ENCODE measurements around the gene ATP2C2. TPM values are rescaled to one million over a fixed set of nuclear protein-coding genes. Genes with fewer than 3 reads are reported as not detected.

Gene ATP2C2
- total and polyA plus RNA-seq, 2 donors (not counting 1 experiment from before 2014, with no cell fraction given), result not detected

DNA sequence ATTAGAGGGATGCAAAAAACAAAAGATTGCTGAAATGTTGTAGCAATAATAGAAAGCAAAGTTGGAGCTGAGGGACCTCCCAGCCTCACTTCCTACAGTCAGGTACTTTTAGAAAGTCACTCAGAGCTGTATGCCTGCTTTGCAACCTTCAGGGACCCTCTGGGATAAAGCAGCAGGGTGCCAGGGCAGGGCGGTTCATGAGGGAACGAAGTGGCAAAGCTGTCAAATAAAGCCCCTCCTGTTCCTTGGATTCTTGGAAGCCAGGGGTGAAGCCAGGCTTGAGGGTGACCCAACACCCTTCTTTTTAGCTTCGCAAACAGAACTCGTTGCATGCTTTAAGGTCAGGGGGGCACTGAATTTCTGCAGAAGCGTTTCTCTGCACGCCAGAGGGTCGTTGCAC lies 767 bp downstream of the ATP2C2 start:
- Histone ChIP-seq H3K27me3 (replicated peaks in 1 of 4; ENCODE audit: control extremely low read depth in 1 of 4, control insufficient read depth in 3 of 4, insufficient read depth in 4 of 4, low read length in 3 of 4) (peaks cover 0 to 39% (median 2%) of the 10 kb centered on the region in 4 experiments), H3K9me3 (ENCODE audit: control extremely low read depth in 1 of 3, control insufficient read depth in 2 of 3, insufficient read depth in 1 of 3, low read length in 2 of 3) (no peaks in the 10 kb centered on the region), H3K4me2 (replicated peaks; ENCODE audit: low read depth, low read length, poor library complexity, severe bottlenecking) (no peak overlapping the region), H3K4me3 (ENCODE audit: control extremely low read depth in 1 of 5, extremely low read depth in 1 of 5, insufficient read depth in 1 of 5, low read depth in 2 of 5, low read length in 4 of 5) (no peak overlapping the region), H3K27ac (ENCODE audit: low read length in 2 of 2) (no peak overlapping the region), H3K4me1 (ENCODE audit: control insufficient read depth in 2 of 2, insufficient read depth in 2 of 2, low read length in 2 of 2) (no peaks in the 10 kb centered on the region), H3K9ac (ENCODE audit: low read length) (no peak overlapping the region), H3K36me3 (replicated peaks in 1 of 2; ENCODE audit: control extremely low read depth in 1 of 2, control insufficient read depth in 1 of 2, extremely low read depth in 1 of 2, insufficient read depth in 2 of 2, low read length in 1 of 2) (no peaks in the 10 kb centered on the region), H4K20me1 (ENCODE audit: control insufficient read depth, insufficient read depth, low read length, poor library complexity, severe bottlenecking) (no peaks in the 10 kb centered on the region), H3K79me2 (ENCODE audit: control insufficient read depth, insufficient read depth, low read length) (no peaks in the 10 kb centered on the region), H2AFZ (ENCODE audit: insufficient read depth, low read depth, low read length, poor library complexity, severe bottlenecking) (no peak overlapping the region)
- no peak overlapping the region for H3K27ac Mint-ChIP-seq
- WGBS (ENCODE audit: insufficient coverage), result 74% methylated on average over 7 of the region's 7 CpGs
- POLR2A ChIA-PET, result no interaction called here
- H3K4me1 Mint-ChIP-seq, result peaks cover 5% of the 10 kb centered on the region
- no peak overlapping the region for H3K4me3 Mint-ChIP-seq
- CTCF ChIA-PET, result no interaction called here
- intact Hi-C loops (cut with micrococcal nuclease), result no loop called here
- ATAC-seq (ENCODE audit: low read depth) (no peak), DNase-seq (no peak)
- H3K27me3 Mint-ChIP-seq, result peaks cover 49% of the 10 kb centered on the region
- no peaks in the 10 kb centered on the region for H3K9me3 Mint-ChIP-seq (ENCODE audit: insufficient read depth)
- no peak for TF ChIP-seq EZH2 (IDR thresholded peaks at IDR 0.05; ENCODE audit: borderline replicate concordance, insufficient read depth, low read depth, low read length, poor library complexity, severe bottlenecking)
- TF ChIP-seq, protein P1, sequence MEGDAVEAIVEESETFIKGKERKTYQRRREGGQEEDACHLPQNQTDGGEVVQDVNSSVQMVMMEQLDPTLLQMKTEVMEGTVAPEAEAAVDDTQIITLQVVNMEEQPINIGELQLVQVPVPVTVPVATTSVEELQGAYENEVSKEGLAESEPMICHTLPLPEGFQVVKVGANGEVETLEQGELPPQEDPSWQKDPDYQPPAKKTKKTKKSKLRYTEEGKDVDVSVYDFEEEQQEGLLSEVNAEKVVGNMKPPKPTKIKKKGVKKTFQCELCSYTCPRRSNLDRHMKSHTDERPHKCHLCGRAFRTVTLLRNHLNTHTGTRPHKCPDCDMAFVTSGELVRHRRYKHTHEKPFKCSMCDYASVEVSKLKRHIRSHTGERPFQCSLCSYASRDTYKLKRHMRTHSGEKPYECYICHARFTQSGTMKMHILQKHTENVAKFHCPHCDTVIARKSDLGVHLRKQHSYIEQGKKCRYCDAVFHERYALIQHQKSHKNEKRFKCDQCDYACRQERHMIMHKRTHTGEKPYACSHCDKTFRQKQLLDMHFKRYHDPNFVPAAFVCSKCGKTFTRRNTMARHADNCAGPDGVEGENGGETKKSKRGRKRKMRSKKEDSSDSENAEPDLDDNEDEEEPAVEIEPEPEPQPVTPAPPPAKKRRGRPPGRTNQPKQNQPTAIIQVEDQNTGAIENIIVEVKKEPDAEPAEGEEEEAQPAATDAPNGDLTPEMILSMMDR (IDR thresholded peaks at IDR 0.05), result no peak

GRCh38 chr16:84369938-84370627 lies 1.7 kb downstream of the ATP2C2 start:
- TF ChIP-seq, protein P1 (IDR thresholded peaks at IDR 0.05), result no peak
- no peak for TF ChIP-seq EZH2 (IDR thresholded peaks at IDR 0.05; ENCODE audit: borderline replicate concordance, insufficient read depth, low read depth, low read length, poor library complexity, severe bottlenecking)
- H3K27ac ChIP-seq (ENCODE audit: low read length in 2 of 2), result no peak overlapping the region
- H3K9ac ChIP-seq (ENCODE audit: low read length), result no peak overlapping the region
- WGBS (ENCODE audit: insufficient coverage), result 69% methylated on average over 6 of the region's 11 CpGs
- H3K4me3 ChIP-seq (ENCODE audit: control extremely low read depth in 1 of 5, extremely low read depth in 1 of 5, insufficient read depth in 1 of 5, low read depth in 2 of 5, low read length in 4 of 5), result no peak overlapping the region
- intact Hi-C loops (cut with micrococcal nuclease), result no loop called here
- H4K20me1 ChIP-seq (ENCODE audit: control insufficient read depth, insufficient read depth, low read length, poor library complexity, severe bottlenecking), result no peaks in the 10 kb centered on the region
- no peaks in the 10 kb centered on the region for H3K9me3 ChIP-seq (ENCODE audit: control extremely low read depth in 1 of 3, control insufficient read depth in 2 of 3, insufficient read depth in 1 of 3, low read length in 2 of 3)
- H3K27me3 Mint-ChIP-seq, result peaks cover 51% of the 10 kb centered on the region
- DNase-seq, result no peak
- H3K4me3 Mint-ChIP-seq, result no peak overlapping the region
- H3K27me3 ChIP-seq (replicated peaks in 1 of 4; ENCODE audit: control extremely low read depth in 1 of 4, control insufficient read depth in 3 of 4, insufficient read depth in 4 of 4, low read length in 3 of 4), result peaks cover 0 to 39% (median 2%) of the 10 kb centered on the region in 4 experiments
- no peak overlapping the region for H2AFZ ChIP-seq (ENCODE audit: insufficient read depth, low read depth, low read length, poor library complexity, severe bottlenecking)
- ChIA-PET CTCF (no interaction called here), POLR2A (no interaction called here)
- no peak overlapping the region for H3K4me2 ChIP-seq (replicated peaks; ENCODE audit: low read depth, low read length, poor library complexity, severe bottlenecking)
- no peaks in the 10 kb centered on the region for H3K9me3 Mint-ChIP-seq (ENCODE audit: insufficient read depth)
- peaks cover 5% of the 10 kb centered on the region for H3K4me1 Mint-ChIP-seq
- no peaks in the 10 kb centered on the region for H3K36me3 ChIP-seq (replicated peaks in 1 of 2; ENCODE audit: control extremely low read depth in 1 of 2, control insufficient read depth in 1 of 2, extremely low read depth in 1 of 2, insufficient read depth in 2 of 2, low read length in 1 of 2)
- no peak for ATAC-seq (ENCODE audit: low read depth)
- H3K27ac Mint-ChIP-seq, result no peak overlapping the region
- no peaks in the 10 kb centered on the region for H3K79me2 ChIP-seq (ENCODE audit: control insufficient read depth, insufficient read depth, low read length)
- no peaks in the 10 kb centered on the region for H3K4me1 ChIP-seq (ENCODE audit: control insufficient read depth in 2 of 2, insufficient read depth in 2 of 2, low read length in 2 of 2)

Data from B cell (primary cell).